ENCODE data around the gene AGBL5.
"Not testable (repeated sequence)": the region's sequence is repeated elsewhere in the genome, so short reads cannot be mapped to it uniquely, and the experiment has no call there.

Gene AGBL5

GRCh38 chr2:27054721-27055120 lies 3.3 kb downstream of the AGBL5 start:
- no peak for DNase-seq

GRCh38 chr2:27057184-27057583 lies 5.7 kb downstream of the AGBL5 start:
- no peak for DNase-seq

- no peak for DNase-seq
Observed at GRCh38 chr2:27058210-27058609, 6.7 kb downstream of the AGBL5 start.

GRCh38 chr2:27059141-27059820 lies 7.8 kb downstream of the AGBL5 start:
- DNase-seq, result no peak

GRCh38 chr2:27060323-27060722 lies 8.9 kb downstream of the AGBL5 start:
- no peak for DNase-seq

- no peak for DNase-seq
Observed at GRCh38 chr2:27065128-27065527, 13.7 kb downstream of the AGBL5 start.

- no peak for DNase-seq
Observed at GRCh38 chr2:27067385-27067784, 15.9 kb downstream of the AGBL5 start.

- DNase-seq, result no peak
Observed at GRCh38 chr2:27069436-27069835, 18.0 kb downstream of the AGBL5 start.

GRCh38 chr2:27069961-27070618 lies 18.6 kb downstream of the AGBL5 start:
- DNase-seq, result no peak

- no peak for DNase-seq
Observed at GRCh38 chr2:27070653-27071276, 19.3 kb downstream of the AGBL5 start.

GRCh38 chr2:27071277-27071989 lies 20.0 kb downstream of the AGBL5 start, which contains the start of gene OST4:
TSS of gene OST4 (minus strand) at chr2:27071654.
- DNase-seq, result peak; percentile 91

- DNase-seq, result no peak
Observed at GRCh38 chr2:27071990-27072830, 20.7 kb downstream of the AGBL5 start.

GRCh38 chr2:27072920-27073319 lies 21.5 kb downstream of the AGBL5 start:
- DNase-seq, result no peak

GRCh38 chr2:27073782-27074181 lies 22.3 kb downstream of the AGBL5 start:
- no peak for DNase-seq

GRCh38 chr2:27074738-27075565 lies 23.5 kb downstream of the AGBL5 start:
- DNase-seq, result peak; percentile 42

- DNase-seq, result not testable (repeated sequence)
Observed at GRCh38 chr2:27075566-27075871, 24.1 kb downstream of the AGBL5 start.

- DNase-seq, result no peak
Observed at GRCh38 chr2:27076323-27076722, 24.9 kb downstream of the AGBL5 start.

- DNase-seq, result no peak
Observed at GRCh38 chr2:27077231-27077630, 25.8 kb downstream of the AGBL5 start.

GRCh38 chr2:27078267-27079194 lies 27.1 kb downstream of the AGBL5 start, which contains the start of gene EMILIN1:
TSS of gene EMILIN1 (plus strand) at chr2:27078615. CDS start at chr2:27079066, 451 bp downstream.
- DNase-seq, result no peak

All from CD4-positive, alpha-beta T cell treated with Interleukin-15 for 1 hour (primary cell).